GM23338 (cell line): ENCODE data around the gene TNFRSF21. TPM values are rescaled to one million over a fixed set of nuclear protein-coding genes. Genes with fewer than 3 reads are reported as not detected.

Experiments used
- ATAC-seq: fragments of 200-7000 bp; cut with Tn5 transposase; 3 replicates; pipeline ENCODE4 v1.9.1; 2020
- DNase-seq: peaks from one replicate; pipeline ENCODE4 v3.0.0-alpha.2; 2015; ENCODE audit warnings: low spot score
- H2AFZ ChIP-seq: fragments of 200-600 bp; sonication (generic); 2 replicates; pipeline ENCODE4 v1.8.0; 2016; ENCODE audit warnings: antibody characterized with exemption, mild to moderate bottlenecking, moderate library complexity
- H3F3A ChIP-seq: fragments of 200-600 bp; sonication (generic); replicated peaks from 2 replicates; pipeline ENCODE4 v1.8.0; 2017; ENCODE audit warnings: antibody characterized with exemption, mixed run types, low read depth
- H3K27ac ChIP-seq: fragments of 200-600 bp; sonication (generic); 2 replicates; pipeline ENCODE4 v1.6.1; 2016; ENCODE audit warnings: low read depth
- H3K27me3 ChIP-seq: fragments of 200-600 bp; sonication (generic); 2 replicates; pipeline ENCODE4 v1.8.0; 2016; ENCODE audit warnings: mild to moderate bottlenecking, mixed run types, moderate library complexity; ENCODE audit not compliant: insufficient read depth
- H3K36me3 ChIP-seq: fragments of 200-600 bp; sonication (generic); 2 replicates; pipeline ENCODE4 v1.8.0; 2016; ENCODE audit warnings: mild to moderate bottlenecking; ENCODE audit not compliant: insufficient read depth
- H3K4me1 ChIP-seq: fragments of 200-600 bp; sonication (generic); 2 replicates; pipeline ENCODE4 v1.8.0; 2016; ENCODE audit warnings: mild to moderate bottlenecking, moderate library complexity; ENCODE audit not compliant: insufficient read depth
- H3K4me2 ChIP-seq: fragments of 200-600 bp; sonication (generic); 2 replicates; pipeline ENCODE4 v1.7.1; 2017; ENCODE audit warnings: mixed run types
- H3K4me3 ChIP-seq: fragments of 200-600 bp; sonication (generic); 2 replicates; pipeline ENCODE4 v1.6.1; 2016; ENCODE audit warnings: mixed run types
- H3K79me2 ChIP-seq: fragments of 200-600 bp; sonication (generic); replicated peaks from 2 replicates; pipeline ENCODE4 v1.8.0; 2017; ENCODE audit warnings: mild to moderate bottlenecking; ENCODE audit not compliant: insufficient read depth
- H3K9me2 ChIP-seq: fragments of 200-600 bp; sonication (generic); 2 replicates; pipeline ENCODE4 v1.8.0; 2017; ENCODE audit not compliant: insufficient read depth
- H4K20me1 ChIP-seq: fragments of 200-600 bp; sonication (generic); replicated peaks from 2 replicates; pipeline ENCODE4 v1.8.0; 2017; ENCODE audit warnings: mild to moderate bottlenecking; ENCODE audit not compliant: insufficient read depth
- H3K27ac Mint-ChIP-seq: 2 replicates; pipeline ENCODE4 v1.8.0; 2020; ENCODE audit warnings: inconsistent platforms, mild to moderate bottlenecking, moderate library complexity, mixed read lengths
- H3K27me3 Mint-ChIP-seq: 3 replicates; pipeline ENCODE4 v1.8.0; 2022; ENCODE audit warnings: low read depth, mild to moderate bottlenecking, moderate library complexity, mixed read lengths, inconsistent platforms; ENCODE audit not compliant: insufficient read depth, poor library complexity
- H3K36me3 Mint-ChIP-seq: 3 replicates; pipeline ENCODE4 v1.8.0; 2021; ENCODE audit warnings: low read depth, mild to moderate bottlenecking, inconsistent platforms, moderate library complexity, mixed read lengths
- H3K4me1 Mint-ChIP-seq: 3 replicates; pipeline ENCODE4 v1.8.0; 2020; ENCODE audit warnings: mild to moderate bottlenecking, inconsistent platforms, mixed read lengths
- H3K4me3 Mint-ChIP-seq: 3 replicates; pipeline ENCODE4 v1.8.0; 2021; ENCODE audit warnings: moderate library complexity, mild to moderate bottlenecking, inconsistent platforms, mixed read lengths
- H3K9me3 Mint-ChIP-seq: 3 replicates; pipeline ENCODE4 v1.8.0; 2020; ENCODE audit warnings: moderate library complexity, mild to moderate bottlenecking, inconsistent platforms, mixed read lengths
- ETS1 ChIP-seq: IDR thresholded peaks from 2 replicates; pipeline ENCODE4 v1.6.1; 2016; ENCODE audit warnings: antibody characterized with exemption
- EZH2phosphoT487 ChIP-seq: fragments of 200-600 bp; sonication (generic); IDR thresholded peaks from one replicate; pipeline ENCODE4 v1.8.1; 2018; ENCODE audit warnings: antibody characterized with exemption; ENCODE audit not compliant: unreplicated experiment
- JUNB ChIP-seq: IDR thresholded peaks from one replicate; pipeline ENCODE4 v1.6.1; 2016; ENCODE audit warnings: antibody characterized with exemption; ENCODE audit not compliant: unreplicated experiment
- NANOG ChIP-seq: IDR thresholded peaks from 2 replicates; pipeline ENCODE4 v1.6.1; 2016; ENCODE audit warnings: antibody characterized with exemption, borderline replicate concordance
- REST ChIP-seq: IDR thresholded peaks from one replicate; pipeline ENCODE4 v1.6.1; 2018; ENCODE audit warnings: antibody characterized with exemption; ENCODE audit not compliant: unreplicated experiment
- STAT1 ChIP-seq: IDR thresholded peaks from one replicate; pipeline ENCODE4 v1.6.1; 2016; ENCODE audit warnings: antibody characterized with exemption; ENCODE audit not compliant: unreplicated experiment
- ZNF114 ChIP-seq: fragments of 250-450 bp; sonication (Bioruptor Pico); IDR thresholded peaks from 2 replicates; pipeline ENCODE4 v1.5.0; 2020; ENCODE audit warnings: mild to moderate bottlenecking, moderate library complexity
- ZNF331 ChIP-seq: fragments of 250-450 bp; sonication (Bioruptor Pico); IDR thresholded peaks from 2 replicates; pipeline ENCODE4 v1.5.0; 2020; ENCODE audit warnings: low read depth, mild to moderate bottlenecking, moderate library complexity
- ZNF462 ChIP-seq: fragments of 250-450 bp; sonication (Bioruptor Pico); IDR thresholded peaks from 2 replicates; pipeline ENCODE4 v1.5.0; 2020; ENCODE audit warnings: mild to moderate bottlenecking, moderate library complexity
- polyA plus RNA-seq: library from polyadenylated mRNA; unstranded; fragments of >200 nt; fragmentation: Nextera tagmentation; extraction: Ambion mirVana; gene quantifications from 2 replicates; pipeline ENCODE4 v1.2.1, GENCODE V29; 2016
- total RNA-seq: library from RNA; depleted of rRNA; stranded (reverse); fragments of >200 nt; shearing (Covaris generic); gene quantifications from 2 replicates; pipeline ENCODE4 v1.2.3, GENCODE V29; 2014

Gene TNFRSF21
- total and polyA plus RNA-seq, 2 experiments from 2014 or later: 22.1 to 48.1 TPM

GRCh38 chr6:47288267-47289090 is 21.2 kb downstream of the TNFRSF21 start:
- H2AFZ ChIP-seq: no peak overlapping the region
- Mint-ChIP-seq H3K36me3 (peaks cover 34% of the 10 kb centered on the region), H3K27ac (peak overlapping the region; percentile 52; the same call in 1 of the 2 replicates), H3K9me3 (no peaks in the 10 kb centered on the region), H3K4me3 (no peak overlapping the region), H3K4me1 (peaks cover 46% of the 10 kb centered on the region), H3K27me3 (no peaks in the 10 kb centered on the region)
- H3K27ac ChIP-seq: 0 out of 2 replicates have a peak overlapping the region, but pooled peaks have one; percentile 22
- peaks cover 24% of the 10 kb centered on the region for H4K20me1 ChIP-seq
- peaks cover 36% of the 10 kb centered on the region for H3K4me1 ChIP-seq
- TF ChIP-seq ETS1 (no peak), STAT1 (no peak), ZNF114 (CRISPR knock-in tag) (no peak), JUNB (no peak), REST (no peak), ZNF331 (no peak), ZNF462 (CRISPR knock-in tag) (no peak), EZH2phosphoT487 (no peak), NANOG (no peak)
- peaks cover 8% of the 10 kb centered on the region for H3K36me3 ChIP-seq
- H3K79me2 ChIP-seq: peaks cover 84% of the 10 kb centered on the region
- ATAC-seq (peak; percentile 51), DNase-seq (no peak)
- 0 out of 2 replicates have a peak overlapping the region, but pooled peaks have one; percentile 28 for H3K4me2 ChIP-seq
- no peaks in the 10 kb centered on the region for H3K27me3 ChIP-seq
- no peak overlapping the region for H3K4me3 ChIP-seq
- no peaks in the 10 kb centered on the region for H3F3A ChIP-seq
- peaks cover 4% of the 10 kb centered on the region; the same call in 1 of the 2 replicates for H3K9me2 ChIP-seq
